K562 (cell line): ENCODE measurements around the gene HSF2. TPM values are rescaled to one million over a fixed set of nuclear protein-coding genes. Genes with fewer than 3 reads are reported as not detected.

Source experiments
- JUND ChIP-seq, 2 experiments: IDR thresholded peaks; 2 replicates in 1 of 2; 3 replicates in 1 of 2; pipeline ENCODE4 v1.6.1; 2011; ENCODE audit warnings: borderline replicate concordance in 2 of 2, low read depth in 2 of 2, low read length in 2 of 2, improper control_type of control experiment in 1 of 2, missing biosample characterization in 1 of 2, missing genetic modification characterization in 1 of 2, missing genetic modification reagents in 1 of 2
- RBM22 ChIP-seq: fragments of 200-400 bp; formaldehyde crosslinking; IDR thresholded peaks from 2 replicates; pipeline ENCODE4 v1.6.1; 2018; ENCODE audit warnings: low read length, low read depth; ENCODE audit not compliant: poor library complexity, severe bottlenecking
- SIN3B ChIP-seq: fragments of 450-650 bp; IDR thresholded peaks from 2 replicates; pipeline ENCODE4 v1.6.1; 2017; ENCODE audit warnings: low read depth, mild to moderate bottlenecking, moderate library complexity
- SIX5 ChIP-seq, 2 experiments: IDR thresholded peaks; 2 replicates each; pipeline ENCODE4 v1.6.1; 2011; ENCODE audit warnings: low read length in 2 of 2, borderline replicate concordance in 1 of 2, low read depth in 1 of 2, mild to moderate bottlenecking in 1 of 2, moderate library complexity in 1 of 2; ENCODE audit not compliant: insufficient read depth in 1 of 2
- SMC3 ChIP-seq: conservative IDR thresholded peaks from 2 replicates; pipeline ENCODE4 v1.6.1; 2011; ENCODE audit warnings: low read depth, low read length, improper control_type of control experiment; ENCODE audit not compliant: insufficient read depth
- SNRNP70 ChIP-seq: fragments of 200-400 bp; formaldehyde crosslinking; optimal IDR thresholded peaks from 2 replicates; pipeline ENCODE3; 2017; ENCODE audit warnings: low read depth, low read length
- polyA plus RNA-seq, 8 experiments: library from polyadenylated mRNA; depleted of rRNA in 4 of 8; stranded (reverse) in 5 of 8; unstranded in 3 of 8; fragments of >200 nt; fragmentation: Nextera tagmentation in 2 of 8; fragmentation: Illumina TruSeq in 1 of 8; extraction: Ambion mirVana in 2 of 8; extraction: Trizol in 1 of 8; gene quantifications; 2 replicates each; pipeline versions ENCODE4 v1.2.1 to v1.2.3, GENCODE V29; 2011 to 2014; ENCODE audit warnings: inconsistent platforms in 1 of 8, missing spikeins in 1 of 8
- total RNA-seq, 7 experiments: library from RNA; depleted of rRNA in 6 of 7; stranded (reverse); fragments of >200 nt in 6 of 7; fragmentation: Illumina TruSeq in 2 of 7; extraction: Trizol in 2 of 7; gene quantifications; 2 replicates each; pipeline versions ENCODE4 v1.2.1 to v1.2.3, GENCODE V29; 2011 to 2021; ENCODE audit warnings: low replicate concordance in 1 of 7
- TF ChIP-seq, protein P1 (sequence below): fragments of 450-650 bp; IDR thresholded peaks from 2 replicates; pipeline ENCODE4 v1.6.1; 2016; ENCODE audit warnings: low read depth
- TF ChIP-seq, protein P2 (sequence below): sonication (generic); formaldehyde crosslinking; IDR thresholded peaks from 2 replicates; pipeline ENCODE4 v1.8.0; 2023; ENCODE audit warnings: mild to moderate bottlenecking, missing genetic modification reagents
- TF ChIP-seq, protein P3 (sequence below): sonication (generic); formaldehyde crosslinking; IDR thresholded peaks from 2 replicates; pipeline ENCODE4 v1.8.0; 2022; ENCODE audit warnings: mild to moderate bottlenecking, missing genetic modification reagents

The HSF2 gene
- total and polyA plus RNA-seq, 9 of the 15 experiments (the other 6 are each of a cell fraction or from before 2014, with no cell fraction given), result 19.1 to 73.1 (median 29.2) TPM

DNA sequence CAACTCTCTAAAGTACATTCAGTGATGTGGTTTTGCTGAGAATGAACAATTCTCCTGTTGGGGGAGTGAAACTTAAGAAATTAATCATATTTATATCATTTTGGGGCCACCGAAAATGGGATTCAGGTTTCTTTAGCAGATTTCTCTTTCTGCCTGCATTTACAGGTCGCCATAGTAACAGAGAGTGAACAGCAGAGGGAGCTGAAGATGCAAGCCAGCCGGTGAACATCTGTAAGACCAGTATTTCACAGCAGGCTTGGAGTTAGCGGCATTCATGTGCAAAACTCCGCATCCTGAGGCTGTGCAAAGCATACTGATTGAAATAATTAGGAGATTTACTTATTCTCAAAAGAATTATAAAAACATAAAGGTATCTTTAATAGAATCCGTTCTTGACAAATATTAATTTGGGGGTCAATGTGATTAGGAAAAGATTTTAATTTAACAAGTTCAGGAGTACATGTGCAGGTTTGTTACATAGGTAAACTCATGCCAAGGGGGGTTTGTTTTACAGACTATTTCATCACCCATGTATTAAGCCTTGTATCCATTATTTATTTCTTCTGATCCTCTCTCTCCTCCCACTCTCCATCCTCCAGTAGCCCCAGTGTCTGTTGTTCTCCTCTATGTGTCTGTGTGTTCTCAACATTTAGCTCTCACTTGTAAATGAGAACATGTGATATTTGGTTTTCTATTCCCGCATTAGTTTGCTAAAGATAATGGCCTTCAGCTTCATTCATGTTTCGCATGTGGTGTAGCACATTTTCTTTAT, 17.8 kb upstream of the HSF2 start (continued):
- TF ChIP-seq, protein P1, sequence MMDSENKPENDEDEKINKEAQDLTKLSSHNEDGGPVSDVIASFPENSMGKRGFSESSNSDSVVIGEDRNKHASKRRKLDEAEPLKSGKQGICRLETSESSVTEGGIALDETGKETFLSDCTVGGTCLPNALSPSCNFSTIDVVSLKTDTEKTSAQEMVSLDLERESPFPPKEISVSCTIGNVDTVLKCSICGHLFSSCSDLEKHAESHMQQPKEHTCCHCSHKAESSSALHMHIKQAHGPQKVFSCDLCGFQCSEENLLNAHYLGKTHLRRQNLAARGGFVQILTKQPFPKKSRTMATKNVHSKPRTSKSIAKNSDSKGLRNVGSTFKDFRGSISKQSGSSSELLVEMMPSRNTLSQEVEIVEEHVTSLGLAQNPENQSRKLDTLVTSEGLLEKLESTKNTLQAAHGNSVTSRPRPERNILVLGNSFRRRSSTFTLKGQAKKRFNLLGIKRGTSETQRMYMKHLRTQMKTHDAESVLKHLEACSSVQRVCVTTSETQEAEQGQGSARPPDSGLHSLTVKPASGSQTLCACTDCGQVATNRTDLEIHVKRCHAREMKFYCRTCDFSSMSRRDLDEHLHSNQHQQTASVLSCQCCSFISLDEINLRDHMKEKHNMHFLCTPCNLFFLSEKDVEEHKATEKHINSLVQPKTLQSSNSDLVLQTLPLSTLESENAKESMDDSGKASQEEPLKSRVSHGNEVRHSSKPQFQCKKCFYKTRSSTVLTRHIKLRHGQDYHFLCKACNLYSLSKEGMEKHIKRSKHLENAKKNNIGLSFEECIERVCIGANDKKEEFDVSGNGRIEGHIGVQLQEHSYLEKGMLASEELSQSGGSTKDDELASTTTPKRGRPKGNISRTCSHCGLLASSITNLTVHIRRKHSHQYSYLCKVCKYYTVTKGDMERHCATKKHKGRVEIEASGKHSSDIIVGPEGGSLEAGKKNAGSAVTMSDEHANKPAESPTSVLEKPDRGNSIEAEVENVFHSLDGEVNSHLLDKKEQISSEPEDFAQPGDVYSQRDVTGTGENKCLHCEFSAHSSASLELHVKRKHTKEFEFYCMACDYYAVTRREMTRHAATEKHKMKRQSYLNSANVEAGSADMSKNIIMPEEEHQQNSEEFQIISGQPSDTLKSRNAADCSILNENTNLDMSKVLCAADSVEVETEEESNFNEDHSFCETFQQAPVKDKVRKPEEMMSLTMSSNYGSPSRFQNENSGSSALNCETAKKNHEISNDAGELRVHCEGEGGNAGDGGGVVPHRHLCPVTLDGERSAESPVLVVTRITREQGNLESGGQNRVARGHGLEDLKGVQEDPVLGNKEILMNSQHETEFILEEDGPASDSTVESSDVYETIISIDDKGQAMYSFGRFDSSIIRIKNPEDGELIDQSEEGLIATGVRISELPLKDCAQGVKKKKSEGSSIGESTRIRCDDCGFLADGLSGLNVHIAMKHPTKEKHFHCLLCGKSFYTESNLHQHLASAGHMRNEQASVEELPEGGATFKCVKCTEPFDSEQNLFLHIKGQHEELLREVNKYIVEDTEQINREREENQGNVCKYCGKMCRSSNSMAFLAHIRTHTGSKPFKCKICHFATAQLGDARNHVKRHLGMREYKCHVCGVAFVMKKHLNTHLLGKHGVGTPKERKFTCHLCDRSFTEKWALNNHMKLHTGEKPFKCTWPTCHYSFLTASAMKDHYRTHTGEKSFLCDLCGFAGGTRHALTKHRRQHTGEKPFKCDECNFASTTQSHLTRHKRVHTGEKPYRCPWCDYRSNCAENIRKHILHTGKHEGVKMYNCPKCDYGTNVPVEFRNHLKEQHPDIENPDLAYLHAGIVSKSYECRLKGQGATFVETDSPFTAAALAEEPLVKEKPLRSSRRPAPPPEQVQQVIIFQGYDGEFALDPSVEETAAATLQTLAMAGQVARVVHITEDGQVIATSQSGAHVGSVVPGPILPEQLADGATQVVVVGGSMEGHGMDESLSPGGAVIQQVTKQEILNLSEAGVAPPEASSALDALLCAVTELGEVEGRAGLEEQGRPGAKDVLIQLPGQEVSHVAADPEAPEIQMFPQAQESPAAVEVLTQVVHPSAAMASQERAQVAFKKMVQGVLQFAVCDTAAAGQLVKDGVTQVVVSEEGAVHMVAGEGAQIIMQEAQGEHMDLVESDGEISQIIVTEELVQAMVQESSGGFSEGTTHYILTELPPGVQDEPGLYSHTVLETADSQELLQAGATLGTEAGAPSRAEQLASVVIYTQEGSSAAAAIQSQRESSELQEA, result no peak
- no peak for TF ChIP-seq SIN3B
- TF ChIP-seq RBM22, result no peak
- no peak for TF ChIP-seq SNRNP70
- peak; percentile 60 for TF ChIP-seq SMC3
- TF ChIP-seq, protein P2, sequence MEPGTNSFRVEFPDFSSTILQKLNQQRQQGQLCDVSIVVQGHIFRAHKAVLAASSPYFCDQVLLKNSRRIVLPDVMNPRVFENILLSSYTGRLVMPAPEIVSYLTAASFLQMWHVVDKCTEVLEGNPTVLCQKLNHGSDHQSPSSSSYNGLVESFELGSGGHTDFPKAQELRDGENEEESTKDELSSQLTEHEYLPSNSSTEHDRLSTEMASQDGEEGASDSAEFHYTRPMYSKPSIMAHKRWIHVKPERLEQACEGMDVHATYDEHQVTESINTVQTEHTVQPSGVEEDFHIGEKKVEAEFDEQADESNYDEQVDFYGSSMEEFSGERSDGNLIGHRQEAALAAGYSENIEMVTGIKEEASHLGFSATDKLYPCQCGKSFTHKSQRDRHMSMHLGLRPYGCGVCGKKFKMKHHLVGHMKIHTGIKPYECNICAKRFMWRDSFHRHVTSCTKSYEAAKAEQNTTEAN (CRISPR knock-in tag), result no peak
- no peak for TF ChIP-seq SIX5 (IDR thresholded peaks at IDR 0.05; ENCODE audit: borderline replicate concordance in 1 of 2, insufficient read depth in 1 of 2, low read depth in 1 of 2, low read length in 2 of 2)
- TF ChIP-seq JUND (IDR thresholded peaks at IDR 0.05; ENCODE audit: borderline replicate concordance, low read depth, low read length), result 0 out of 2 replicates have a peak, but pooled peaks have one; percentile 7
- no peak; the same call in 2 of the 3 replicates for TF ChIP-seq JUND (tag; IDR thresholded peaks at IDR 0.05; ENCODE audit: borderline replicate concordance, low read depth, low read length)
- TF ChIP-seq, protein P3, sequence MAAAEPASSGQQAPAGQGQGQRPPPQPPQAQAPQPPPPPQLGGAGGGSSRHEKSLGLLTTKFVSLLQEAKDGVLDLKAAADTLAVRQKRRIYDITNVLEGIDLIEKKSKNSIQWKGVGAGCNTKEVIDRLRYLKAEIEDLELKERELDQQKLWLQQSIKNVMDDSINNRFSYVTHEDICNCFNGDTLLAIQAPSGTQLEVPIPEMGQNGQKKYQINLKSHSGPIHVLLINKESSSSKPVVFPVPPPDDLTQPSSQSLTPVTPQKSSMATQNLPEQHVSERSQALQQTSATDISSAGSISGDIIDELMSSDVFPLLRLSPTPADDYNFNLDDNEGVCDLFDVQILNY (CRISPR knock-in tag), result no peak
